IMR-90 (cell line): ENCODE data around the gene FBN1. TPM values are rescaled to one million over a fixed set of nuclear protein-coding genes. Genes with fewer than 3 reads are reported as not detected.

ENCODE experiments used
- ATAC-seq: fragments of 200-7000 bp; cut with Tn5 transposase; 2 replicates; pipeline ENCODE4 v1.9.1; 2020; ENCODE audit warnings: low read depth, mild to moderate bottlenecking, moderate library complexity
- BruUV-seq: library from RNA; stranded (reverse); fragments of 400-500 nt; replicated peaks from 2 replicates; lab custom pipeline; 2021; lab: Mats Ljungman, UMichigan
- CTCF ChIA-PET: fragments of 300-600 bp; formaldehyde crosslinking; extraction: SDS; loops from one replicate; lab custom pipeline; 2021; ENCODE audit warnings: antibody characterized with exemption; lab: Yijun Ruan, JAX
- POLR2A ChIA-PET: fragments of 300-600 bp; sonication (Branson Sonifier 250); formaldehyde crosslinking; loops from one replicate; lab custom pipeline; 2022; ENCODE audit warnings: antibody characterized with exemption; ENCODE audit not compliant: unreplicated experiment; lab: Charles Lee
- DNase-seq: peaks from one replicate; pipeline ENCODE4 v3.0.0; 2013
- H2AFZ ChIP-seq: replicated peaks from 2 replicates; pipeline ENCODE3; 2013; ENCODE audit warnings: low read length, mild to moderate bottlenecking; ENCODE audit not compliant: poor library complexity
- H2AK5ac ChIP-seq: 2 replicates; pipeline ENCODE4 v1.6.1; 2013; ENCODE audit warnings: low read depth, low read length, inconsistent platforms
- H2AK9ac ChIP-seq: replicated peaks from 2 replicates; pipeline ENCODE3; 2013; ENCODE audit warnings: mild to moderate bottlenecking, low read depth, low read length, moderate library complexity; ENCODE audit not compliant: poor library complexity
- H2BK120ac ChIP-seq: 2 replicates; pipeline ENCODE4 v1.6.1; 2013; ENCODE audit warnings: low read depth, low read length, inconsistent platforms
- H2BK15ac ChIP-seq: 3 replicates; pipeline ENCODE4 v1.6.1; 2013; ENCODE audit warnings: low read depth, low read length, inconsistent platforms
- H2BK20ac ChIP-seq: 2 replicates; pipeline ENCODE4 v1.6.1; 2013; ENCODE audit warnings: low read depth, mild to moderate bottlenecking, inconsistent platforms, low read length, moderate library complexity
- H2BK5ac ChIP-seq: 2 replicates; pipeline ENCODE4 v1.6.1; 2013; ENCODE audit warnings: mild to moderate bottlenecking, low read depth, low read length, inconsistent platforms; ENCODE audit not compliant: poor library complexity, severe bottlenecking
- H3K14ac ChIP-seq: replicated peaks from 2 replicates; pipeline ENCODE4 v1.6.1; 2013; ENCODE audit warnings: low read depth, low read length, inconsistent platforms
- H3K18ac ChIP-seq: 2 replicates; pipeline ENCODE4 v1.6.1; 2013; ENCODE audit warnings: low read depth, low read length, control low read depth
- H3K23ac ChIP-seq: 2 replicates; pipeline ENCODE4 v1.6.1; 2013; ENCODE audit warnings: low read depth, low read length, inconsistent platforms
- H3K27ac ChIP-seq: 2 replicates; pipeline ENCODE4 v1.5.1; 2013; ENCODE audit warnings: mild to moderate bottlenecking, control low read depth, low read length; ENCODE audit not compliant: insufficient read depth
- H3K27me3 ChIP-seq: 2 replicates; pipeline ENCODE4 v1.6.1; 2013; ENCODE audit warnings: low read length; ENCODE audit not compliant: control insufficient read depth, insufficient read depth
- H3K36me3 ChIP-seq: 2 replicates; pipeline ENCODE4 v1.6.1; 2013; ENCODE audit warnings: low read length, mixed read lengths; ENCODE audit not compliant: control insufficient read depth, insufficient read depth
- H3K4ac ChIP-seq: 2 replicates; pipeline ENCODE4 v1.6.1; 2013; ENCODE audit warnings: low read depth, low read length, inconsistent platforms
- H3K4me1 ChIP-seq: 2 replicates; pipeline ENCODE4 v1.6.1; 2013; ENCODE audit warnings: low read length, mixed read lengths; ENCODE audit not compliant: control insufficient read depth, insufficient read depth
- H3K4me2 ChIP-seq: 2 replicates; pipeline ENCODE4 v1.6.1; 2013; ENCODE audit warnings: low read depth, mild to moderate bottlenecking, control low read depth, low read length, moderate library complexity
- H3K4me3 ChIP-seq: 2 replicates; pipeline ENCODE4 v1.5.1; 2013; ENCODE audit warnings: low read depth, mild to moderate bottlenecking, control low read depth, low read length, moderate library complexity; ENCODE audit not compliant: insufficient read depth
- H3K56ac ChIP-seq: 2 replicates; pipeline ENCODE4 v1.6.1; 2013; ENCODE audit warnings: low read length, inconsistent platforms; ENCODE audit not compliant: insufficient read depth; ENCODE audit errors: extremely low read depth
- H3K79me1 ChIP-seq, 2 experiments: 2 replicates each; pipeline ENCODE4 v1.6.1; 2013; ENCODE audit warnings: low read length in 2 of 2, inconsistent platforms in 1 of 2, low read depth in 1 of 2
- H3K9ac ChIP-seq: 2 replicates; pipeline ENCODE4 v1.6.1; 2013; ENCODE audit warnings: low read depth, low read length, control low read depth
- H3K9me1 ChIP-seq: 2 replicates; pipeline ENCODE4 v1.6.1; 2013; ENCODE audit warnings: low read length, inconsistent platforms; ENCODE audit not compliant: insufficient read depth
- H3K9me3 ChIP-seq: 2 replicates; pipeline ENCODE4 v1.6.1; 2013; ENCODE audit warnings: low read length; ENCODE audit not compliant: control insufficient read depth, insufficient read depth
- H4K20me1 ChIP-seq: 2 replicates; pipeline ENCODE4 v1.6.1; 2013; ENCODE audit warnings: low read length, inconsistent platforms; ENCODE audit not compliant: insufficient read depth
- H4K5ac ChIP-seq: 2 replicates; pipeline ENCODE4 v1.6.1; 2013; ENCODE audit warnings: mild to moderate bottlenecking, low read depth, low read length, control low read depth
- H4K8ac ChIP-seq, 2 experiments: 2 replicates each; pipeline ENCODE4 v1.6.1; 2013; ENCODE audit warnings: low read depth in 2 of 2, low read length in 2 of 2, control low read depth in 1 of 2, inconsistent platforms in 1 of 2
- H4K91ac ChIP-seq: 2 replicates; pipeline ENCODE4 v1.6.1; 2013; ENCODE audit warnings: low read depth, low read length, inconsistent platforms; ENCODE audit not compliant: insufficient read depth
- CEBPB ChIP-seq: IDR thresholded peaks from 2 replicates; pipeline ENCODE4 v1.6.1; 2012; ENCODE audit warnings: low read depth, low read length, improper control_type of control experiment
- MAZ ChIP-seq: IDR thresholded peaks from 2 replicates; pipeline ENCODE4 v1.6.1; 2012; ENCODE audit warnings: low read depth, mild to moderate bottlenecking, low read length, improper control_type of control experiment, moderate library complexity, borderline replicate concordance
- MXI1 ChIP-seq: IDR thresholded peaks from 2 replicates; pipeline ENCODE4 v1.6.1; 2012; ENCODE audit warnings: low read depth, mild to moderate bottlenecking, low read length, moderate library complexity, borderline replicate concordance
- NFE2L2 ChIP-seq: fragments of 150-350 bp; IDR thresholded peaks from 2 replicates; pipeline ENCODE4 v1.6.1; 2016; ENCODE audit warnings: low read depth, mild to moderate bottlenecking, low read length
- RFX5 ChIP-seq: IDR thresholded peaks from 2 replicates; pipeline ENCODE4 v1.8.0; 2012; ENCODE audit warnings: low read depth, mild to moderate bottlenecking, low read length, moderate library complexity
- WGBS, 2 experiments: methylation state at CpG; one replicate each; pipeline versions ENCODE4 v1.1.5 to v1.1.7; 2013; ENCODE audit warnings: missing lambda C conversion rate in 2 of 2; ENCODE audit not compliant: insufficient read length in 1 of 2; ENCODE audit errors: extremely low coverage in 2 of 2; 5-methylcytosine and 5-hydroxymethylcytosine counted together
- dilution Hi-C: fragments of 300-500 bp; cut with HindIII; formaldehyde crosslinking; loops from one replicate; pipeline ENCODE4 v1.14.3; 2018; ENCODE audit warnings: low sequenced_read_pairs; ENCODE audit not compliant: unreplicated experiment
- in situ Hi-C: fragments of 300-500 bp; cut with MboI; formaldehyde crosslinking; loops from 3 replicates; pipeline ENCODE4 v1.14.3; 2019; ENCODE audit warnings: low sequenced_read_pairs, inconsistent platforms, mixed read lengths
- intact Hi-C: fragments of 100-400 bp; cut with micrococcal nuclease; formaldehyde crosslinking; loops from 2 replicates; pipeline ENCODE4 v1.10.0; 2022
- polyA plus RNA-seq, 3 experiments: library from polyadenylated mRNA; depleted of rRNA; stranded (reverse); fragments of >200 nt; gene quantifications; 2 replicates each; pipeline ENCODE4 v1.2.3, GENCODE V29; 2012; ENCODE audit warnings: low replicate concordance in 1 of 3
- total RNA-seq: library from RNA; depleted of rRNA; stranded (reverse); fragments of >200 nt; gene quantifications from 2 replicates; pipeline ENCODE4 v1.2.3, GENCODE V29; 2012

The FBN1 gene
- total and polyA plus RNA-seq, 2 of the 4 experiments (the other 2 are of a cell fraction): 134 to 283 TPM

DNA sequence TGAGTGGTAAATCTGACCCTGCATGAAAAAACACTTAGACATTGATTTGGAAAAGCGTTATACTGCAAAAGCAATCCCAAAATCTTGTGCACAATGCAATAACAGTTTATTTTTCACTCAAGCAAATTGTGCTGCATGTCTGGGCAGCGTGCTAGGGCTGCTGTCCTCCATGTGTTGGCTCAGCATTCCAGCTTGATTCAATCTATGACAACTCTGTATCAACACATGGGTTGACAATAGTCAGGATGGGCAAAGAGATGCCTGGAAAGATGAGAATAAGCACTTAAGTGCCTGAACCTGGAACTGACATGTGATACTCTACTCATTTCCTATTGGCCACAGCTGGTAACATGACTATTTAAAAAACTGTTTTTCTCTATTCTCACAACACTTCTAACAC, 262.5 kb downstream of the FBN1 start:
- dilution Hi-C loops (no loop called here), intact Hi-C loops (no loop called here)
- no TSS peak for BruUV-seq

More for the DNA sequence above, 262.5 kb downstream of the FBN1 start:
- Histone ChIP-seq H3K14ac (no peak overlapping the region), H2BK5ac (no peak overlapping the region), H3K4ac (no peak overlapping the region), H2AK9ac (no peak overlapping the region), H3K27ac (no peak overlapping the region), H3K9me1 (peaks cover 6% of the 10 kb centered on the region), H3K18ac (no peak overlapping the region), H4K8ac (no peak overlapping the region), H2AK5ac (no peak overlapping the region), H4K5ac (no peak overlapping the region), H3K4me2 (no peak overlapping the region), H3K23ac (no peak overlapping the region), H2AFZ (no peak overlapping the region), H3K27me3 (no peaks in the 10 kb centered on the region), H3K4me3 (no peak overlapping the region), H3K9ac (no peak overlapping the region), H3K36me3 (no peaks in the 10 kb centered on the region), H2BK15ac (no peak overlapping the region), H3K9me3 (no peaks in the 10 kb centered on the region), H2BK20ac (no peak overlapping the region), H4K91ac (no peak overlapping the region), H2BK120ac (no peak overlapping the region), H3K56ac (no peak overlapping the region), H4K20me1 (no peaks in the 10 kb centered on the region), H3K79me1 (no peaks in the 10 kb centered on the region), H3K4me1 (peaks cover 7% of the 10 kb centered on the region)
- DNase-seq (no peak), ATAC-seq (no peak)
- ChIA-PET POLR2A (no interaction called here), CTCF (interaction anchor here (0.6 kb wide), 1 partner anchor 77 kb away, joined by 3 read pairs; no protein-coding TSS in a partner anchor)
- TF ChIP-seq MXI1 (no peak), RFX5 (no peak), NFE2L2 (no peak), MAZ (no peak), CEBPB (no peak)
- no CpG with 5 or more reads among the region's 2 CpGs for WGBS, 2 experiments
- in situ Hi-C loops: no loop called here
